HuH-7 (cell line): Measurements from ENCODE around the gene YWHAG.
"Not testable (repeated sequence)": the region's sequence is repeated elsewhere in the genome, so short reads cannot be mapped to it uniquely, and the experiment has no call there.

Source experiments
- DNase-seq: peaks from one replicate; pipeline ENCODE4 v3.0.0; 2011; ENCODE audit warnings: low spot score

The YWHAG gene

GRCh38 chr7:76346778-76347177 is 12.0 kb downstream of the YWHAG start:
- DNase-seq = no peak

- DNase-seq = no peak
These were observed 12.7 kb downstream of the YWHAG start for GRCh38 chr7:76346097-76346496.

GRCh38 chr7:76343931-76344321 is 14.9 kb downstream of the YWHAG start:
- DNase-seq = no peak

- DNase-seq = no peak
These were observed 15.4 kb downstream of the YWHAG start for GRCh38 chr7:76343294-76343930.

- no peak for DNase-seq
These were observed 16.6 kb downstream of the YWHAG start for GRCh38 chr7:76342222-76342621.

- DNase-seq = no peak
These were observed 18.1 kb downstream of the YWHAG start for GRCh38 chr7:76340617-76341131.

GRCh38 chr7:76338298-76339084 is 20.3 kb downstream of the YWHAG start:
- DNase-seq = no peak

- DNase-seq = no peak
These were observed 21.6 kb downstream of the YWHAG start for GRCh38 chr7:76337147-76337546.

GRCh38 chr7:76336094-76336493 is 22.7 kb downstream of the YWHAG start:
- DNase-seq = no peak

- DNase-seq = not testable (repeated sequence)
These were observed 23.4 kb downstream of the YWHAG start for GRCh38 chr7:76335417-76335816.

GRCh38 chr7:76334320-76334967 is 24.3 kb downstream of the YWHAG start:
- no peak for DNase-seq

GRCh38 chr7:76333511-76334101 is 25.2 kb downstream of the YWHAG start:
- no peak for DNase-seq

GRCh38 chr7:76332078-76332477 is 26.7 kb downstream of the YWHAG start:
- no peak for DNase-seq

GRCh38 chr7:76330673-76331072 is 28.1 kb downstream of the YWHAG start:
- DNase-seq = no peak

- no peak for DNase-seq
These were observed 28.5 kb downstream of the YWHAG start for GRCh38 chr7:76330261-76330660.

- DNase-seq = no peak
These were observed 29.3 kb downstream of the YWHAG start for GRCh38 chr7:76329479-76329878.

GRCh38 chr7:76328389-76328788 is 30.4 kb downstream of the YWHAG start:
- no peak for DNase-seq

GRCh38 chr7:76327610-76328009 is 31.2 kb downstream of the YWHAG start:
- no peak for DNase-seq

- DNase-seq = no peak
These were observed 32.1 kb downstream of the YWHAG start for GRCh38 chr7:76326646-76327233.

GRCh38 chr7:76325811-76326210 is 33.0 kb downstream of the YWHAG start:
- no peak for DNase-seq

- DNase-seq = no peak
These were observed 33.7 kb downstream of the YWHAG start for GRCh38 chr7:76325092-76325491.
